Measurements from ENCODE around the gene PAM. TPM values are rescaled to one million over a fixed set of nuclear protein-coding genes. Genes with fewer than 3 reads are reported as not detected.

Gene PAM
- total RNA-seq, 1 experiment from 2014 or later, result 190 TPM

DNA sequence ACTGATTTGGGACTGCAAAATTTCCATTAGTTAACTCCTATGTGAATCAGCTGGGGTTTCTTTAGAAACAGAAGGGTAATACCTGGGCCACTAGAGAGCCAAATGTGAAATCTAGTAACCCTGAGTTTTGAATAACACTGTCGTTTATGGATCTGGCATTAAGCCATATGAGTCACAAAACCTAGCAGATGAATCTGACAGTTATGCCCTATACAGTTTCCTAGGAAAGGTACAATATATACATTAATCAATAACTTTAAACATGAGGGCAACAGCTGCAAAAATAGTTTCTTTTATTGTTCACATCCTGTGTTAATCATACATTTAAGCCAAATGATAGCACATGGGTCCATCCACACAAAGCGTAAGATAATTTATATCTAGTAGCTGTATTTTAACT is 56.9 kb downstream of the PAM start:
- DNase-seq (ENCODE audit: low spot score), result peak; percentile 75

DNA sequence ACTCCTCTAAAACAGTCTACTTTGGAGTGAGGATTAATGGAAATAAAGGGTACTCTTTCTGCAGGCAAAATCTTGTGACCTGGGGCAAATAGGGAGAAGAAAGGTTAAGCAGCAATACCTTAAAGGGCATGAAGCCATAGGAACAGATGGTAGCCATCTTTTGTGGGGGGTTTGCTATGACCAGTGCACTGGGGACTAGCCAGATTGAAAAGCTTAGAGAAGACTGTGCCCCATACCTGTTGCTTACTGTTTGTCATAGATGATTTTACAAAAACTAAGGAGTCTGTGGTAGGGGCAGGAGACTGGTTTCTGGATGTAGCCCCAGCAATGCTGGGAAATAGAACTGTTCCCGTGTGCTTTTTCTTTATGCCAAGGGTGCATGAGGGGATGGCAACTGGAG is 58.6 kb downstream of the PAM start:
- DNase-seq (ENCODE audit: low spot score), result no peak
- Histone ChIP-seq H3K27me3 (replicated peaks; ENCODE audit: insufficient read depth, low read depth, low read length, poor library complexity) (no peaks in the 10 kb centered on the region), H3K27ac (ENCODE audit: low read depth, low read length, poor library complexity, severe bottlenecking) (peak overlapping the region; percentile 7), H3K4me1 (ENCODE audit: insufficient read depth, low read length, poor library complexity, severe bottlenecking) (peaks cover 56% of the 10 kb centered on the region), H3K36me3 (ENCODE audit: insufficient read depth, low read length, poor library complexity, severe bottlenecking) (no peaks in the 10 kb centered on the region), H3K4me3 (ENCODE audit: low read depth, low read length, poor library complexity, severe bottlenecking) (no peak overlapping the region), H3K9me3 (ENCODE audit: low read depth, low read length, poor library complexity, severe bottlenecking) (no peaks in the 10 kb centered on the region)
- no peak for TF ChIP-seq EZH2 (IDR thresholded peaks at IDR 0.05; ENCODE audit: borderline replicate concordance, low read depth, low read length, poor library complexity, severe bottlenecking)
- TF ChIP-seq, protein P1, sequence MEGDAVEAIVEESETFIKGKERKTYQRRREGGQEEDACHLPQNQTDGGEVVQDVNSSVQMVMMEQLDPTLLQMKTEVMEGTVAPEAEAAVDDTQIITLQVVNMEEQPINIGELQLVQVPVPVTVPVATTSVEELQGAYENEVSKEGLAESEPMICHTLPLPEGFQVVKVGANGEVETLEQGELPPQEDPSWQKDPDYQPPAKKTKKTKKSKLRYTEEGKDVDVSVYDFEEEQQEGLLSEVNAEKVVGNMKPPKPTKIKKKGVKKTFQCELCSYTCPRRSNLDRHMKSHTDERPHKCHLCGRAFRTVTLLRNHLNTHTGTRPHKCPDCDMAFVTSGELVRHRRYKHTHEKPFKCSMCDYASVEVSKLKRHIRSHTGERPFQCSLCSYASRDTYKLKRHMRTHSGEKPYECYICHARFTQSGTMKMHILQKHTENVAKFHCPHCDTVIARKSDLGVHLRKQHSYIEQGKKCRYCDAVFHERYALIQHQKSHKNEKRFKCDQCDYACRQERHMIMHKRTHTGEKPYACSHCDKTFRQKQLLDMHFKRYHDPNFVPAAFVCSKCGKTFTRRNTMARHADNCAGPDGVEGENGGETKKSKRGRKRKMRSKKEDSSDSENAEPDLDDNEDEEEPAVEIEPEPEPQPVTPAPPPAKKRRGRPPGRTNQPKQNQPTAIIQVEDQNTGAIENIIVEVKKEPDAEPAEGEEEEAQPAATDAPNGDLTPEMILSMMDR (conservative IDR thresholded peaks at IDR 0.05; ENCODE audit: low read depth, low read length), result no peak
- no TSS peak for BruUV-seq (replicated peaks)
- POLR2A ChIA-PET (ENCODE audit: low non-redundant PET), result no interaction called here
- CTCF ChIA-PET, result no interaction called here
- intact Hi-C loops (cut with micrococcal nuclease; ENCODE audit: unreplicated experiment), result no loop called here

More for the DNA sequence above, 56.9 kb downstream of the PAM start:
- Histone ChIP-seq H3K9me3 (ENCODE audit: low read depth, low read length, poor library complexity, severe bottlenecking) (no peaks in the 10 kb centered on the region), H3K27me3 (replicated peaks; ENCODE audit: insufficient read depth, low read depth, low read length, poor library complexity) (no peaks in the 10 kb centered on the region), H3K4me3 (ENCODE audit: low read depth, low read length, poor library complexity, severe bottlenecking) (no peak overlapping the region), H3K36me3 (ENCODE audit: insufficient read depth, low read length, poor library complexity, severe bottlenecking) (no peaks in the 10 kb centered on the region), H3K27ac (ENCODE audit: low read depth, low read length, poor library complexity, severe bottlenecking) (no peak overlapping the region), H3K4me1 (ENCODE audit: insufficient read depth, low read length, poor library complexity, severe bottlenecking) (peaks cover 61% of the 10 kb centered on the region)
- TF ChIP-seq EZH2 (IDR thresholded peaks at IDR 0.05; ENCODE audit: borderline replicate concordance, low read depth, low read length, poor library complexity, severe bottlenecking), result no peak
- TF ChIP-seq, protein P1 (conservative IDR thresholded peaks at IDR 0.05; ENCODE audit: low read depth, low read length), result no peak
- POLR2A ChIA-PET (ENCODE audit: low non-redundant PET), result no interaction called here
- intact Hi-C loops (cut with micrococcal nuclease; ENCODE audit: unreplicated experiment), result no loop called here
- no TSS peak for BruUV-seq (replicated peaks)
- CTCF ChIA-PET, result no interaction called here

DNA sequence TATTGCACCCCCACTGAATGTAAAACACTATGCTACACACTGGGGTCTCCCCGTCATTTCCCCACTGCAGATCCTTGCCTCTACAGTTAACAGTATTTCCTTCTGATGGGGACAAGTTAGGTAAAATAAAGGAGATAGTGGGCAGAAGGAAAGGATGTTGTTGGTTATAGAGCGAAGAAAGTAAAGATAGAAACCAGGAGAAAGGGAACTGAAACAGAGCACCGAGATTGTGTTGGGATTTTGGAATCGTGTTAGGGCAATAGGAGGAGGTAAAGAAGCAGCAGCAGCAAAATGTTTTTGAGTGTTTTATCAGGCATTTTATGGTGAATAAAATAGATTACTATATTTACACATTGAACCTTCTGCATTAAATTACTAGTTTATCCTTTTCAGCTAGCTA is 60.0 kb downstream of the PAM start:
- DNase-seq (ENCODE audit: low spot score), result no peak
- no peaks in the 10 kb centered on the region for H3K36me3 ChIP-seq (ENCODE audit: insufficient read depth, low read length, poor library complexity, severe bottlenecking)
- H3K27me3 ChIP-seq (replicated peaks; ENCODE audit: insufficient read depth, low read depth, low read length, poor library complexity), result no peaks in the 10 kb centered on the region
- peak overlapping the region; percentile 20 for H3K4me3 ChIP-seq (ENCODE audit: low read depth, low read length, poor library complexity, severe bottlenecking)
- H3K27ac ChIP-seq (ENCODE audit: low read depth, low read length, poor library complexity, severe bottlenecking), result peak overlapping the region; percentile 51
- no peaks in the 10 kb centered on the region for H3K9me3 ChIP-seq (ENCODE audit: low read depth, low read length, poor library complexity, severe bottlenecking)
- peaks cover 56% of the 10 kb centered on the region for H3K4me1 ChIP-seq (ENCODE audit: insufficient read depth, low read length, poor library complexity, severe bottlenecking)
- no TSS peak for BruUV-seq (replicated peaks)
- intact Hi-C loops (cut with micrococcal nuclease; ENCODE audit: unreplicated experiment), result no loop called here
- ChIA-PET CTCF (no interaction called here), POLR2A (ENCODE audit: low non-redundant PET) (no interaction called here)
- TF ChIP-seq, protein P1 (conservative IDR thresholded peaks at IDR 0.05; ENCODE audit: low read depth, low read length), result no peak
- TF ChIP-seq EZH2 (IDR thresholded peaks at IDR 0.05; ENCODE audit: borderline replicate concordance, low read depth, low read length, poor library complexity, severe bottlenecking), result no peak

All from A673 (cell line).